RCC 7860 (cell line): ENCODE data around the gene NWD2.
"Not testable (repeated sequence)": the region's sequence is repeated elsewhere in the genome, so short reads cannot be mapped to it uniquely, and the experiment has no call there.

ENCODE experiments used
- DNase-seq: peaks from one replicate; pipeline ENCODE4 v3.0.0-alpha.2; 2015; ENCODE audit warnings: low spot score
- FAIRE-seq: peaks from 2 replicates; lab custom pipeline; 2012; peaks lifted over from hg19 to GRCh38; lab: Jason Lieb, UNC

NWD2 gene

GRCh38 chr4:37489697-37490096, 245.2 kb downstream of the NWD2 start:
- DNase-seq (no peak), FAIRE-seq (no peak)

GRCh38 chr4:37490391-37491347, 246.1 kb downstream of the NWD2 start:
- DNase-seq, result no peak
- FAIRE-seq, result no peak

- not testable (repeated sequence) for FAIRE-seq, DNase-seq
Observed at GRCh38 chr4:37495353-37495752, 250.8 kb downstream of the NWD2 start.
